Adrenal gland (tissue), 12 donors: ENCODE measurements around the gene NELL2. TPM values are rescaled to one million over a fixed set of nuclear protein-coding genes. Genes with fewer than 3 reads are reported as not detected.

Experiments used
- DNase-seq, 7 donors: peaks; one replicate each; pipeline ENCODE4 v3.0.0-alpha.2; 2019 to 2020
- H3K27ac ChIP-seq, 5 donors: fragments of 200-600 bp; sonication (generic) in 4 of 5; 1 replicate in 3 of 5; 2 replicates in 2 of 5; pipeline versions ENCODE4 v1.5.1 to v1.8.0; 2016 to 2020; ENCODE audit warnings: mild to moderate bottlenecking in 1 of 5
- H3K27me3 ChIP-seq: fragments of 200-600 bp; 2 replicates; pipeline ENCODE4 v1.8.0; 2021
- H3K36me3 ChIP-seq, 2 donors: fragments of 200-600 bp; replicated peaks in 1 of 2; 1 replicate in 1 of 2; 2 replicates in 1 of 2; pipeline versions ENCODE4 v1.5.1 to v1.8.0; 2018 to 2022
- H3K4me1 ChIP-seq, 2 donors: fragments of 200-600 bp; replicated peaks in 1 of 2; 1 replicate in 1 of 2; 2 replicates in 1 of 2; pipeline versions ENCODE4 v1.5.1 to v1.8.0; 2018 to 2021
- H3K4me3 ChIP-seq, 4 donors: fragments of 200-600 bp; sonication (generic) in 3 of 4; one replicate each; pipeline ENCODE4 v1.5.1; 2016 to 2018
- H3K9me3 ChIP-seq, 3 donors: fragments of 200-600 bp; sonication (generic) in 1 of 3; replicated peaks in 1 of 3; 1 replicate in 2 of 3; 2 replicates in 1 of 3; pipeline versions ENCODE4 v1.5.1 to v1.8.0; 2016 to 2021
- POLR2A ChIP-seq, 2 donors: fragments of 450-650 bp; IDR thresholded peaks; one replicate each; pipeline ENCODE4 v1.6.1; 2017; ENCODE audit warnings: antibody characterized with exemption in 2 of 2, mild to moderate bottlenecking in 2 of 2, moderate library complexity in 1 of 2
- WGBS, 4 donors: extraction: QIAGEN DNeasy Blood & Tissue Kit in 2 of 4; methylation state at CpG; one replicate each; pipeline versions ENCODE4 v1.1.5 to v1.1.7; 2013 to 2017; 5-methylcytosine and 5-hydroxymethylcytosine counted together
- intact Hi-C, 2 donors: fragments of 100-400 bp; cut with DNase I; formaldehyde crosslinking; loops; one replicate each; pipeline versions ENCODE4 v1.14.1 to v1.15.0; 2022 to 2023
- polyA plus RNA-seq, 3 donors: library from polyadenylated mRNA; stranded (reverse); fragments of 200-250 nt in 2 of 3; fragments of 350-450 nt in 1 of 3; fragmentation: Illumina TruSeq in 1 of 3; extraction: RNeasy Lipid Tissue Mini Kit (QIAGEN cat#74804) in 1 of 3; gene quantifications; one replicate each; pipeline ENCODE4 v1.2.3, GENCODE V29; 2013 to 2014
- total RNA-seq, 9 donors: library from RNA; depleted of rRNA in 4 of 9; stranded (reverse); fragments of >200 nt in 4 of 9; fragments of 120-200 nt in 1 of 9; fragmentation: NEBNext Ultra II Directional in 1 of 9; extraction: Animal tissue kit (Norgen Biotek cat#: 25700) in 1 of 9; gene quantifications; one replicate each; pipeline versions ENCODE4 v1.1.0 to v1.2.4, GENCODE V29; 2013 to 2023
- TF ChIP-seq, protein P1 (sequence below), 6 experiments: fragments of 450-650 bp in 4 of 6; fragments of 200-600 bp in 2 of 6; sonication (generic) in 1 of 6; IDR thresholded peaks; 1 replicate in 5 of 6; 2 replicates in 1 of 6; pipeline versions ENCODE4 v1.5.1 to v1.8.0; 2016 to 2021; ENCODE audit warnings: antibody characterized with exemption in 6 of 6, mild to moderate bottlenecking in 2 of 6, moderate library complexity in 1 of 6
- donor health status: healthy with polysubstance abuse.
- donor health status: Bipolar disorder and iron deficiency.
- donor health status: DM: yes; HTN: yes; CAD: no.
- donor health status: DM: no; HTN: no; CAD: no.
- donor health status: DM: no; HTN: no; CAD: no.
- donor health status: DM: yes; HTN: yes; CAD: no.

Gene NELL2
- total and polyA plus RNA-seq, 12 donors, result 0.35 to 26.5 (median 6.0) TPM; not detected in 1

DNA sequence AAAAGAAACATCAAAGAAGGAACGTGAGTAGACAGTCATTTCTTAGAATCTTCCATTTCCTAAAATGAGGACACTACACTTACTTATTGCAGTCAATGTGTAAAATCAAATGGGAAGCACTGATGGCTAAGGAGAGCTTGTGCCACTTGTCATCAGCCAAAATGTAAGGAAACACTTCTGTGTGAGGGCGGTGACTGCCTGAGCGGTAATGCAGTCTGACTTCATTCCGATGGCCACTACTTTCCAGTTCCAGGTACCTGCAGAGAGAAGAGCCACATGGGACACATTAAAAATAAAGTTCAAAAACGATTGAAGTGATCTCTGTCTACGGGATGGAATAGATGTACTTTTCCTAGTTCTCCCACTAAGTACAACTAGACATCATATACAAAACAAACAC is 96.3 kb downstream of the NELL2 start:
- no peak for TF ChIP-seq POLR2A (IDR thresholded peaks at IDR 0.05)
- TF ChIP-seq, protein P1, sequence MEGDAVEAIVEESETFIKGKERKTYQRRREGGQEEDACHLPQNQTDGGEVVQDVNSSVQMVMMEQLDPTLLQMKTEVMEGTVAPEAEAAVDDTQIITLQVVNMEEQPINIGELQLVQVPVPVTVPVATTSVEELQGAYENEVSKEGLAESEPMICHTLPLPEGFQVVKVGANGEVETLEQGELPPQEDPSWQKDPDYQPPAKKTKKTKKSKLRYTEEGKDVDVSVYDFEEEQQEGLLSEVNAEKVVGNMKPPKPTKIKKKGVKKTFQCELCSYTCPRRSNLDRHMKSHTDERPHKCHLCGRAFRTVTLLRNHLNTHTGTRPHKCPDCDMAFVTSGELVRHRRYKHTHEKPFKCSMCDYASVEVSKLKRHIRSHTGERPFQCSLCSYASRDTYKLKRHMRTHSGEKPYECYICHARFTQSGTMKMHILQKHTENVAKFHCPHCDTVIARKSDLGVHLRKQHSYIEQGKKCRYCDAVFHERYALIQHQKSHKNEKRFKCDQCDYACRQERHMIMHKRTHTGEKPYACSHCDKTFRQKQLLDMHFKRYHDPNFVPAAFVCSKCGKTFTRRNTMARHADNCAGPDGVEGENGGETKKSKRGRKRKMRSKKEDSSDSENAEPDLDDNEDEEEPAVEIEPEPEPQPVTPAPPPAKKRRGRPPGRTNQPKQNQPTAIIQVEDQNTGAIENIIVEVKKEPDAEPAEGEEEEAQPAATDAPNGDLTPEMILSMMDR (IDR thresholded peaks at IDR 0.05), result no peak
- DNase-seq, result no peak
- Histone ChIP-seq H3K27me3 (no peaks in the 10 kb centered on the region), H3K27ac (no peak overlapping the region), H3K9me3 (peaks cover 0 to 5% (median 0%) of the 10 kb centered on the region in 3 donors), H3K36me3 (no peaks in the 10 kb centered on the region), H3K4me1 (no peaks in the 10 kb centered on the region), H3K4me3 (no peak overlapping the region)
- WGBS, 4 donors, result 80 to 85% (median 81%) methylated on average over 6 of the region's 6 CpGs
- intact Hi-C loops, result no loop called here

DNA sequence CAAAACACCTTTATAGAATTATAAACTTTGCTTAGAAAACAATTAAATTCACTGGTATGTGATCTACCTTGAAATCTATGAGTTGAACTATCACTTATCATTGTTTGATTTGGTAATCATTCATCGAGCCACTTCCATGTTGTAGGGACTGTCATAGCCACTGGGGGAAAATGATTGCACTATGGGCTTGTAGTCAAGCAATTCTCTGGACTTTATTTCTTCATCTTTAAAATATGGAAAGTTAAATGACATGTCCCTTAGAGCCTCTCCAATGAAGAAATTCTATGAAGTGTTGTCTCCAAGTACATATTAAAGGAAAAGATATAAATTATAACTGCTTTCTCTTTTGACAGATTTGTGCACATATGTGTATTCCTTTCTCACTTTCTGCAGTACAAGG is 97.3 kb downstream of the NELL2 start:
- DNase-seq, result no peak
- H3K36me3 ChIP-seq, result no peaks in the 10 kb centered on the region
- 88 to 96% (median 94%) methylated on average over 1 of the region's 1 CpG for WGBS, 4 donors

DNA sequence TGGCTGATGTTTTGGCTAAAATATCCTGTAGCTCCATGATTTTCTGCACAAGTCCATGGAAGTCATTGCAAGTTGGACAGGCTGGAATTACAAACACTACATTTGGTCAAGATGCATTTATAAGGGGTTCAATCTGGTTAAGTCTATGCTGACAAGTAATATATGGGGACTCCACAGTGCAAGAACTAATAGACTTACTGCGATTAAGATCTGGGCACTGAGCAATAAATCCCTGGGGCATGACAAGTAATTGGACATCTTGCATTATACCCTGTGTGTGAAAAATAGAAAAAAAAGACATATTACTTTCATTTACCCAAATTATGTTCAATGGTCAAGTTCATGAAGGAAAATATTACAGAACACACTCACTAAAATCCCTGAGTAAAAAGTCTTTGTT is 99.1 kb downstream of the NELL2 start:
- no peak for DNase-seq
- Histone ChIP-seq H3K27me3 (no peaks in the 10 kb centered on the region), H3K4me1 (no peaks in the 10 kb centered on the region), H3K9me3 (no peaks in the 10 kb centered on the region), H3K36me3 (no peaks in the 10 kb centered on the region), H3K4me3 (no peak overlapping the region), H3K27ac (no peak overlapping the region)
- 60 to 70% (median 64%) methylated on average over 1 of the region's 1 CpG for WGBS, 4 donors
- TF ChIP-seq, protein P1 (IDR thresholded peaks at IDR 0.05), result no peak
- no peak for TF ChIP-seq POLR2A (IDR thresholded peaks at IDR 0.05)
- intact Hi-C loops, result no loop called here

More for the DNA sequence above, 97.3 kb downstream of the NELL2 start:
- intact Hi-C loops, result no loop called here
- Histone ChIP-seq H3K4me3 (no peak overlapping the region), H3K4me1 (no peaks in the 10 kb centered on the region), H3K27me3 (no peaks in the 10 kb centered on the region), H3K9me3 (peaks cover 0 to 3% (median 0%) of the 10 kb centered on the region in 3 donors), H3K27ac (no peak overlapping the region)
- no peak for TF ChIP-seq POLR2A (IDR thresholded peaks at IDR 0.05)
- TF ChIP-seq, protein P1 (IDR thresholded peaks at IDR 0.05), result no peak

GRCh38 chr12:44775901-44776300 is 100.2 kb downstream of the NELL2 start:
- Histone ChIP-seq H3K27me3 (no peaks in the 10 kb centered on the region), H3K36me3 (no peaks in the 10 kb centered on the region), H3K9me3 (no peaks in the 10 kb centered on the region), H3K4me1 (no peaks in the 10 kb centered on the region), H3K4me3 (no peak overlapping the region), H3K27ac (no peak overlapping the region)
- WGBS, 4 donors, result 70 to 87% (median 78%) methylated on average over 6 of the region's 6 CpGs
- no peak for DNase-seq
- intact Hi-C loops, result no loop called here
- TF ChIP-seq POLR2A (IDR thresholded peaks at IDR 0.05), result no peak
- TF ChIP-seq, protein P1 (IDR thresholded peaks at IDR 0.05), result no peak
